ENCODE data around the gene MC2R. TPM values are rescaled to one million over a fixed set of nuclear protein-coding genes. Genes with fewer than 3 reads are reported as not detected.

The MC2R gene
- total RNA-seq, 1 experiment from 2014 or later, result not detected

GRCh38 chr18:13900633-13901032, 14.7 kb downstream of the MC2R start:
- Mint-ChIP-seq H3K27ac (ENCODE audit: unreplicated experiment) (no peak overlapping the region), H3K36me3 (ENCODE audit: insufficient read depth, unreplicated experiment) (no peaks in the 10 kb centered on the region), H3K4me3 (ENCODE audit: low read depth, unreplicated experiment) (no peak overlapping the region), H3K27me3 (ENCODE audit: unreplicated experiment) (no peaks in the 10 kb centered on the region), H3K9me3 (ENCODE audit: low read depth, unreplicated experiment) (peaks cover 5% of the 10 kb centered on the region), H3K4me1 (ENCODE audit: low read depth, unreplicated experiment) (no peaks in the 10 kb centered on the region)
- no peak for DNase-seq
- no peak for TF ChIP-seq CTCF (IDR thresholded peaks at IDR 0.05; ENCODE audit: unreplicated experiment)
- CTCF ChIA-PET, result no interaction called here
- intact Hi-C loops (cut with micrococcal nuclease; ENCODE audit: unreplicated experiment), result no loop called here
- no TSS peak for BruUV-seq (replicated peaks)

GRCh38 chr18:13895505-13896033, 19.8 kb downstream of the MC2R start:
- CTCF ChIA-PET, result no interaction called here
- Mint-ChIP-seq H3K4me3 (ENCODE audit: low read depth, unreplicated experiment) (no peak overlapping the region), H3K27me3 (ENCODE audit: unreplicated experiment) (peaks cover 27% of the 10 kb centered on the region), H3K4me1 (ENCODE audit: low read depth, unreplicated experiment) (no peaks in the 10 kb centered on the region), H3K9me3 (ENCODE audit: low read depth, unreplicated experiment) (peaks cover 2% of the 10 kb centered on the region), H3K27ac (ENCODE audit: unreplicated experiment) (no peak overlapping the region), H3K36me3 (ENCODE audit: insufficient read depth, unreplicated experiment) (no peaks in the 10 kb centered on the region)
- BruUV-seq (replicated peaks), result no TSS peak
- intact Hi-C loops (cut with micrococcal nuclease; ENCODE audit: unreplicated experiment), result loop anchor here (10.0 kb wide), 1 partner anchor 71 kb away; the partner anchor contains the start of gene MC5R
- DNase-seq, result no peak
- TF ChIP-seq CTCF (IDR thresholded peaks at IDR 0.05; ENCODE audit: unreplicated experiment), result no peak

- Mint-ChIP-seq H3K4me1 (ENCODE audit: low read depth, unreplicated experiment) (no peaks in the 10 kb centered on the region), H3K9me3 (ENCODE audit: low read depth, unreplicated experiment) (no peaks in the 10 kb centered on the region), H3K4me3 (ENCODE audit: low read depth, unreplicated experiment) (no peak overlapping the region), H3K27me3 (ENCODE audit: unreplicated experiment) (peaks cover 32% of the 10 kb centered on the region), H3K36me3 (ENCODE audit: insufficient read depth, unreplicated experiment) (no peaks in the 10 kb centered on the region), H3K27ac (ENCODE audit: unreplicated experiment) (no peak overlapping the region)
- no TSS peak for BruUV-seq (replicated peaks)
- no peak for DNase-seq
- CTCF ChIA-PET, result no interaction called here
- TF ChIP-seq CTCF (IDR thresholded peaks at IDR 0.05; ENCODE audit: unreplicated experiment), result no peak
- intact Hi-C loops (cut with micrococcal nuclease; ENCODE audit: unreplicated experiment), result loop anchor here (10.0 kb wide), 1 partner anchor 70 kb away; the partner anchor contains the start of gene MC5R
These were observed 20.8 kb downstream of the MC2R start for GRCh38 chr18:13894531-13894930.

GRCh38 chr18:13893418-13893760, 21.9 kb downstream of the MC2R start:
- Mint-ChIP-seq H3K9me3 (ENCODE audit: low read depth, unreplicated experiment) (no peaks in the 10 kb centered on the region), H3K4me1 (ENCODE audit: low read depth, unreplicated experiment) (no peaks in the 10 kb centered on the region), H3K4me3 (ENCODE audit: low read depth, unreplicated experiment) (no peak overlapping the region), H3K36me3 (ENCODE audit: insufficient read depth, unreplicated experiment) (no peaks in the 10 kb centered on the region), H3K27me3 (ENCODE audit: unreplicated experiment) (peaks cover 44% of the 10 kb centered on the region), H3K27ac (ENCODE audit: unreplicated experiment) (no peak overlapping the region)
- no peak for TF ChIP-seq CTCF (IDR thresholded peaks at IDR 0.05; ENCODE audit: unreplicated experiment)
- CTCF ChIA-PET, result no interaction called here
- intact Hi-C loops (cut with micrococcal nuclease; ENCODE audit: unreplicated experiment), result loop anchor here (10.0 kb wide), 1 partner anchor 69 kb away; the partner anchor contains the start of gene MC5R
- BruUV-seq (replicated peaks), result no TSS peak
- DNase-seq, result no peak
